ENCODE results near the gene ANKRD27.
"Not testable (repeated sequence)": the region's sequence is repeated elsewhere in the genome, so short reads cannot be mapped to it uniquely, and the experiment has no call there.

ANKRD27 gene

DNA sequence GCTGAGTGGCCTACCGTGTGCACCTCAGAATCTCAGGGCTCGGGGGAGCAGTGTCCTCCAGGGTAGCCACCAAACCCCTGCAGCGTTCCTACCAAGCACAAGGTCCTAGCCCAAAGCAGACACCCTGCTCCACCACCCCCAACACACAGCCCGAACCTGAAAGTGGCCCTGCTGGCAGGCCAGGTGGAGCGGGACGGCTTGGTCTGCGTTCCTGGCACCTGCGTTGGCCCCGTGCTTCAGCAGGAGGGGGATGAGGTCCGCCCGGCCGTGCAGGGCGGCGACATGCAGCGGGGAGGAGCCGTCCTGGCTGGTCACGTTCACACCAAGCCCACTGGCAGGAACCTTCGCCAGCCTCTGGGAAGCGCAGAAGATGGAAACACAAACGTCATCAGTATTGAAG lies 67.5 kb downstream of the ANKRD27 start:
- Mint-ChIP-seq H3K27ac (no peak overlapping the region), H3K9me3 (no peaks in the 10 kb centered on the region)

GRCh38 chr19:32606289-32606688 lies 68.7 kb downstream of the ANKRD27 start:
- Mint-ChIP-seq H3K4me3 (no peak overlapping the region), H3K4me1 (no peaks in the 10 kb centered on the region), H3K36me3 (peaks cover 11% of the 10 kb centered on the region), H3K27ac (no peak overlapping the region), H3K9me3 (no peaks in the 10 kb centered on the region), H3K27me3 (no peaks in the 10 kb centered on the region)

More for the DNA sequence above, 67.5 kb downstream of the ANKRD27 start:
- Mint-ChIP-seq H3K4me1 (no peaks in the 10 kb centered on the region), H3K27me3 (no peaks in the 10 kb centered on the region), H3K4me3 (no peak overlapping the region), H3K36me3 (peaks cover 11% of the 10 kb centered on the region)

- no peak overlapping the region for H3K4me3 Mint-ChIP-seq
- H3K27me3 Mint-ChIP-seq, result no peaks in the 10 kb centered on the region
- no peaks in the 10 kb centered on the region for H3K9me3 Mint-ChIP-seq
- no peak overlapping the region for H3K27ac Mint-ChIP-seq
- no peaks in the 10 kb centered on the region for H3K4me1 Mint-ChIP-seq
- H3K36me3 Mint-ChIP-seq, result peaks cover 11% of the 10 kb centered on the region
Measured at GRCh38 chr19:32605544-32605943, 69.4 kb downstream of the ANKRD27 start.

DNA sequence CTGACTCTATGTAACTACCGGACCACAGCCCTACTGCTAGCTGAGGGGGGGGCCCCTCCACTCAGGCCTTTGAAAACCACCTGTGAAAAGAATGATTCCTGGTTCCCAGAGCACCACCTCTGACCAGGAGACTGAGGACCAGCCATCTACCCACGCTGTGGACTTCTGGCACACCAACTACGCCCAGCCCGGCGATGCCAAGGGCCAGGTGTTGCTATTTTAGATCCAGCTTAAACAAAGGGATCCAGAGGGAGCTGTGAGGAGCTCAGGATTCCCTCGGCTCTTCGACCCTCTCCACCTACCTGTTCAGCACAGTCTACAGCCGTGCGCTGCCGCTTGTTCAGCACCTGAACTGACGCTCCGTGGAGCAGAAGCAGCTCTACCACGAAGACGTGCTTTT lies 71.0 kb downstream of the ANKRD27 start:
- Mint-ChIP-seq H3K4me3 (no peak overlapping the region), H3K27ac (no peak overlapping the region), H3K4me1 (peaks cover 8% of the 10 kb centered on the region), H3K36me3 (peaks cover 12% of the 10 kb centered on the region), H3K9me3 (no peaks in the 10 kb centered on the region), H3K27me3 (no peaks in the 10 kb centered on the region)

- Mint-ChIP-seq H3K4me1 (peaks cover 8% of the 10 kb centered on the region), H3K9me3 (no peaks in the 10 kb centered on the region), H3K4me3 (no peak overlapping the region), H3K27me3 (no peaks in the 10 kb centered on the region), H3K27ac (peak overlapping the region; percentile 74), H3K36me3 (peaks cover 14% of the 10 kb centered on the region)
Measured at GRCh38 chr19:32599736-32600157, 75.2 kb downstream of the ANKRD27 start.

GRCh38 chr19:32599258-32599657 lies 75.7 kb downstream of the ANKRD27 start:
- Mint-ChIP-seq H3K36me3 (peaks cover 15% of the 10 kb centered on the region), H3K9me3 (no peaks in the 10 kb centered on the region), H3K4me3 (no peak overlapping the region), H3K27me3 (no peaks in the 10 kb centered on the region), H3K4me1 (peaks cover 8% of the 10 kb centered on the region), H3K27ac (peak overlapping the region; percentile 74)

DNA sequence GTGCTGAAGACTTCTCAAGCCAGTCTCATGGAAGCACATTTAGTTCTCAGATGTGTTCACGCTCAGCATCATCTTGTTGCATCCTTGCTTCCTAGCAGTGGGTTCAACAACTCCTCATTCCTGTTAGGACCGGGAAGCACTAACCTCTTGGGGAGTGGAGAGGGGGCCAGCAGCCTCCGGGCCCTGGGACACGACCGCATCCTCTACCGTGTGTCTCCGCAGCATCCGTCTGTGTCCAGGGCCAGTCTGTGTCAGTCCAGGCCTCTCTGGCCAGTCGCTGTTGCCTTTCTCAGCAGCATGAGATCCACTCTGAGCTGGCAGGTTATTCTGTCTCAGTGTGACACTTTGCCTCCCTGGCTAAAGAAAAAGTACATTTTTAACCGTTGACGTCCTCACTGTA lies 77.0 kb downstream of the ANKRD27 start:
- Mint-ChIP-seq H3K9me3 (no peaks in the 10 kb centered on the region), H3K4me3 (no peak overlapping the region), H3K27ac (no peak overlapping the region), H3K36me3 (peaks cover 22% of the 10 kb centered on the region), H3K4me1 (peaks cover 8% of the 10 kb centered on the region), H3K27me3 (no peaks in the 10 kb centered on the region)

GRCh38 chr19:32595491-32595890 lies 79.5 kb downstream of the ANKRD27 start:
- H3K4me1 Mint-ChIP-seq, result peaks cover 8% of the 10 kb centered on the region
- H3K36me3 Mint-ChIP-seq, result peaks cover 25% of the 10 kb centered on the region
- H3K27ac Mint-ChIP-seq, result no peak overlapping the region
- H3K9me3 Mint-ChIP-seq, result no peaks in the 10 kb centered on the region
- H3K4me3 Mint-ChIP-seq, result no peak overlapping the region
- H3K27me3 Mint-ChIP-seq, result no peaks in the 10 kb centered on the region

- Mint-ChIP-seq H3K27me3 (no peaks in the 10 kb centered on the region), H3K36me3 (peaks cover 21% of the 10 kb centered on the region), H3K4me3 (no peak overlapping the region), H3K4me1 (no peaks in the 10 kb centered on the region), H3K9me3 (no peaks in the 10 kb centered on the region), H3K27ac (no peak overlapping the region)
Measured at GRCh38 chr19:32594021-32594420, 81.0 kb downstream of the ANKRD27 start.

DNA sequence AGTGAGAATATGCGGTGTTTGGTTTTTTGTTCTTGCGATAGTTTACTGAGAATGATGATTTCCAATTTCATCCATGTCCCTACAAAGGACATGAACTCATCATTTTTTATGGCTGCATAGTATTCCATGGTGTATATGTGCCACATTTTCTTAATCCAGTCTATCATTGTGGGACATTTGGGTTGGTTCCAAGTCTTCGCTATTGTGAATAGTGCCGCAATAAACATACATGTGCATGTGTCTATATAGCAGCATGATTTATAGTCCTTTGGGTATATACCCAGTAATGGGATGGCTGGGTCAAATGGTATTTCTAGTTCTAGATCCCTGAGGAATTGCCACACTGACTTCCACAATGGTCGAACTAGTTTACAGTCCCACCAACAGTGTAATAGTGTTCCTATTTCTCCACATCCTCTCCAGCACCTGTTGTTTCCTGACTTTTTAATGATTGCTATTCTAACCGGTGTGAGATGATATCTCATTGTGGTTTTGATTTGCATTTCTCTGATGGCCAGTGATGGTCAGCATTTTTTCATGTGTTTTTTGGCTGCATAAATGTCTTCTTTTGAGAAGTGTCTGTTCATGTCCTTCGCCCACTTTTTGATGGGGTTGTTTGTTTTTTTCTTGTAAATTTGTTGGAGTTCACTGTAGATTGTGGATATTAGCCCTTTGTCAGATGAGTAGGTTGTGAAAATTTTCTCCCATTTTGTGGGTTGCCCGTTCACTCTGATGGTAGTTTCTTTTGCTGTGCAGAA lies 87.1 kb downstream of the ANKRD27 start:
- H3K27me3 Mint-ChIP-seq, H3K9me3 Mint-ChIP-seq, H3K4me3 Mint-ChIP-seq, H3K27ac Mint-ChIP-seq: not testable (repeated sequence)
- peaks cover 22% of the 10 kb centered on the region for H3K4me1 Mint-ChIP-seq
- H3K36me3 Mint-ChIP-seq, result peaks cover 28% of the 10 kb centered on the region

- Mint-ChIP-seq H3K27ac (peak overlapping the region; percentile 79), H3K4me3 (peak overlapping the region; percentile 90), H3K9me3 (no peaks in the 10 kb centered on the region), H3K4me1 (peaks cover 34% of the 10 kb centered on the region), H3K36me3 (peaks cover 13% of the 10 kb centered on the region), H3K27me3 (no peaks in the 10 kb centered on the region)
Measured at GRCh38 chr19:32581705-32582179, 93.2 kb downstream of the ANKRD27 start.

GRCh38 chr19:32580901-32581704 lies 93.9 kb downstream of the ANKRD27 start, which contains the start of gene PDCD5:
TSS of gene PDCD5 (plus strand) at chr19:32581190. CDS start at chr19:32581262, 72 bp downstream.
- H3K4me3 Mint-ChIP-seq, result peak within 1 kb of the TSS; percentile 98
- H3K36me3 Mint-ChIP-seq, result peaks cover 9% of the 10 kb centered on the region
- no peaks in the 10 kb centered on the region for H3K9me3 Mint-ChIP-seq
- H3K4me1 Mint-ChIP-seq, result peaks cover 27% of the 10 kb centered on the region
- H3K27me3 Mint-ChIP-seq, result no peaks in the 10 kb centered on the region
- peak within 1 kb of the TSS; percentile 87 for H3K27ac Mint-ChIP-seq

DNA sequence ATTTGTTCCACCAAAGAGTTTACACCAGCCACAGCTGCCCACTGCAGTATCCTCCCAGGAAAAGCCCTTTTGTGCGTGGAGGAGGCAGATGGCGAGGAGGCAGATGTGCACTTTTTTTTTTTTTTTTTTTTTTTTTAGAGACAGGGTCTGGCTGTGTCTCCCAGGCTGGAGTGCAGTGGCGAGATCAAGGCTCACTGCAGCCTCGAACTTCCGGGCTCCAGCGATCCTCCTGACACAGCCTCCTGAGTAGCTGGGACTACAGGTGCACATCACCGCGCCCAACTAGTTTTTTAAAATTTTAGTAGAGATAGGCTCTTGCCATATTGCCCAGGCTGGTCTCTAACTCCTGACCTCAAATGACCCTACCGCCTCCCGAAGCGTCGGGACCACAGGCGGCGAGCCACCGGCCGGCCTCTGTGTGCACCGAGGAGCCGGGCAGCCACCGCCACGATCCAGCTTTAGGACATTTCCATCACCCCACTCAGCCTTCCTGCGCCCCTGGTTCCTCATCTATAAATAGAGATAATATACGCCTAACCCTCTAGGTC lies 94.6 kb downstream of the ANKRD27 start:
- peak overlapping the region; percentile 98 for H3K4me3 Mint-ChIP-seq
- no peaks in the 10 kb centered on the region for H3K27me3 Mint-ChIP-seq
- H3K4me1 Mint-ChIP-seq, result peaks cover 25% of the 10 kb centered on the region
- H3K27ac Mint-ChIP-seq, result peak overlapping the region; percentile 87
- H3K36me3 Mint-ChIP-seq, result peaks cover 7% of the 10 kb centered on the region
- no peaks in the 10 kb centered on the region for H3K9me3 Mint-ChIP-seq

- Mint-ChIP-seq H3K27ac (no peak overlapping the region), H3K36me3 (no peaks in the 10 kb centered on the region), H3K4me1 (peaks cover 13% of the 10 kb centered on the region), H3K9me3 (no peaks in the 10 kb centered on the region), H3K27me3 (no peaks in the 10 kb centered on the region), H3K4me3 (no peak overlapping the region)
Measured at GRCh38 chr19:32576790-32577189, 98.2 kb downstream of the ANKRD27 start.

DNA sequence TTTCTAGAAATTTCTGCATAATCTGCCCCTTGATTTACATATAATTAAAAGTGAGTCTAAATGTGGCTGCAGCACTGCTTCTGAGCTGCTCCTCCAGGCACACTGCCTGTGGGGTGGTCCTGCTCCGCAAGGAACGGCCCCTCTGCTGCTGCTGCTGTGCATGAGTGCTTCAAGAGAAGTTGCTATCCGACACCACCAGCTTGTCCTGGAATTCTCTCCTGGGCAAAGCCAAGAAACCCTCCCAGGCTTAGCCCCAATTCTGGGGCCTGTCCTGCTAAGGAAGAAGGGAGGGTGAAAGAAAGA lies 101.5 kb downstream of the ANKRD27 start:
- Mint-ChIP-seq H3K27ac (no peak overlapping the region), H3K9me3 (no peaks in the 10 kb centered on the region), H3K27me3 (peaks cover 5% of the 10 kb centered on the region), H3K4me1 (peaks cover 15% of the 10 kb centered on the region), H3K4me3 (peak overlapping the region; percentile 11), H3K36me3 (no peaks in the 10 kb centered on the region)

All from activated naive CD4-positive, alpha-beta T cell treated with anti-CD3 and anti-CD28 coated beads, Interleukin-2, amount 50 U/mL, for 24 hours (primary cell).